Upper lobe of right lung (tissue), 1 donor: ENCODE data around the gene PSKH1. TPM values are rescaled to one million over a fixed set of nuclear protein-coding genes. Genes with fewer than 3 reads are reported as not detected.

Source experiments
- ATAC-seq: fragments of 200-7000 bp; cut with Tn5 transposase; one replicate; pipeline ENCODE4 v1.9.1; 2020; ENCODE audit warnings: mild to moderate bottlenecking, moderate library complexity
- DNase-seq: peaks from one replicate; pipeline ENCODE4 v3.0.0-alpha.2; 2020
- H3K27ac ChIP-seq: fragments of 200-600 bp; one replicate; pipeline ENCODE4 v1.8.0; 2022
- H3K27me3 ChIP-seq: fragments of 200-600 bp; one replicate; pipeline ENCODE4 v1.8.0; 2022; ENCODE audit warnings: mild to moderate bottlenecking
- H3K36me3 ChIP-seq: fragments of 200-600 bp; one replicate; pipeline ENCODE4 v1.8.0; 2022
- H3K4me1 ChIP-seq: fragments of 200-600 bp; one replicate; pipeline ENCODE4 v1.8.0; 2022
- H3K4me3 ChIP-seq: fragments of 200-600 bp; one replicate; pipeline ENCODE4 v1.8.0; 2022; ENCODE audit warnings: mild to moderate bottlenecking
- H3K9me3 ChIP-seq: fragments of 200-600 bp; one replicate; pipeline ENCODE4 v1.8.0; 2022
- intact Hi-C: fragments of 100-400 bp; cut with DNase I; formaldehyde crosslinking; loops from one replicate; pipeline ENCODE4 v1.11.0; 2022
- total RNA-seq: library from RNA; stranded (reverse); fragmentation: NEBNext Ultra II Directional; extraction: Animal tissue kit (Norgen Biotek cat#: 25700); gene quantifications from one replicate; pipeline ENCODE4 v1.2.1, GENCODE V29; 2021
- TF ChIP-seq, protein P1 (sequence below): fragments of 200-600 bp; IDR thresholded peaks from one replicate; pipeline ENCODE4 v1.8.0; 2022; ENCODE audit warnings: antibody characterized with exemption
- donor health status: DM: no; HTN: yes; CAD: no; lungs with severe emphysema.

The PSKH1 gene
- total RNA-seq, 1 donor from 2014 or later: 29.7 TPM

DNA sequence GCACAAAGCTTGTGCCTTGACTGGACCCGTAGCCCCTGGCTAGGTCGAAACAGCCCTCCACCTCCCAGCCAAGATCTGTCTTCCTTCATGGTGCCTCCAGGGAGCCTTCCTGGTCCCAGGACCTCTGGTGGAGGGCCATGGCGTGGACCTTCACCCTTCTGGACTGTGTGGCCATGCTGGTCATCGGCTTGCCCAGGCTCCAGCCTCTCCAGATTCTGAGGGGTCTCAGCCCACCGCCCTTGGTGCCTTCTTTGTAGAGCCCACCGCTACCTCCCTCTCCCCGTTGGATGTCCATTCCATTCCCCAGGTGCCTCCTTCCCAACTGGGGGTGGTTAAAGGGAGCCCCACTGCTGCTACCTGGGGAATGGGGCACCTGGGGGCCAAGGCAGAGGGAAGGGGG, 35.1 kb downstream of the PSKH1 start:
- no peak for DNase-seq
- no peaks in the 10 kb centered on the region for H3K27me3 ChIP-seq
- TF ChIP-seq, protein P1, sequence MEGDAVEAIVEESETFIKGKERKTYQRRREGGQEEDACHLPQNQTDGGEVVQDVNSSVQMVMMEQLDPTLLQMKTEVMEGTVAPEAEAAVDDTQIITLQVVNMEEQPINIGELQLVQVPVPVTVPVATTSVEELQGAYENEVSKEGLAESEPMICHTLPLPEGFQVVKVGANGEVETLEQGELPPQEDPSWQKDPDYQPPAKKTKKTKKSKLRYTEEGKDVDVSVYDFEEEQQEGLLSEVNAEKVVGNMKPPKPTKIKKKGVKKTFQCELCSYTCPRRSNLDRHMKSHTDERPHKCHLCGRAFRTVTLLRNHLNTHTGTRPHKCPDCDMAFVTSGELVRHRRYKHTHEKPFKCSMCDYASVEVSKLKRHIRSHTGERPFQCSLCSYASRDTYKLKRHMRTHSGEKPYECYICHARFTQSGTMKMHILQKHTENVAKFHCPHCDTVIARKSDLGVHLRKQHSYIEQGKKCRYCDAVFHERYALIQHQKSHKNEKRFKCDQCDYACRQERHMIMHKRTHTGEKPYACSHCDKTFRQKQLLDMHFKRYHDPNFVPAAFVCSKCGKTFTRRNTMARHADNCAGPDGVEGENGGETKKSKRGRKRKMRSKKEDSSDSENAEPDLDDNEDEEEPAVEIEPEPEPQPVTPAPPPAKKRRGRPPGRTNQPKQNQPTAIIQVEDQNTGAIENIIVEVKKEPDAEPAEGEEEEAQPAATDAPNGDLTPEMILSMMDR: no peak
- ATAC-seq: no peak
- intact Hi-C loops: loop anchor here (10.0 kb wide), 2 partner anchors 103 to 253 kb away; no protein-coding TSS in a partner anchor
- peaks cover 10% of the 10 kb centered on the region for H3K4me1 ChIP-seq
- H3K4me3 ChIP-seq: no peak overlapping the region
- H3K27ac ChIP-seq: no peak overlapping the region
- no peaks in the 10 kb centered on the region for H3K9me3 ChIP-seq
- peaks cover 25% of the 10 kb centered on the region for H3K36me3 ChIP-seq

DNA sequence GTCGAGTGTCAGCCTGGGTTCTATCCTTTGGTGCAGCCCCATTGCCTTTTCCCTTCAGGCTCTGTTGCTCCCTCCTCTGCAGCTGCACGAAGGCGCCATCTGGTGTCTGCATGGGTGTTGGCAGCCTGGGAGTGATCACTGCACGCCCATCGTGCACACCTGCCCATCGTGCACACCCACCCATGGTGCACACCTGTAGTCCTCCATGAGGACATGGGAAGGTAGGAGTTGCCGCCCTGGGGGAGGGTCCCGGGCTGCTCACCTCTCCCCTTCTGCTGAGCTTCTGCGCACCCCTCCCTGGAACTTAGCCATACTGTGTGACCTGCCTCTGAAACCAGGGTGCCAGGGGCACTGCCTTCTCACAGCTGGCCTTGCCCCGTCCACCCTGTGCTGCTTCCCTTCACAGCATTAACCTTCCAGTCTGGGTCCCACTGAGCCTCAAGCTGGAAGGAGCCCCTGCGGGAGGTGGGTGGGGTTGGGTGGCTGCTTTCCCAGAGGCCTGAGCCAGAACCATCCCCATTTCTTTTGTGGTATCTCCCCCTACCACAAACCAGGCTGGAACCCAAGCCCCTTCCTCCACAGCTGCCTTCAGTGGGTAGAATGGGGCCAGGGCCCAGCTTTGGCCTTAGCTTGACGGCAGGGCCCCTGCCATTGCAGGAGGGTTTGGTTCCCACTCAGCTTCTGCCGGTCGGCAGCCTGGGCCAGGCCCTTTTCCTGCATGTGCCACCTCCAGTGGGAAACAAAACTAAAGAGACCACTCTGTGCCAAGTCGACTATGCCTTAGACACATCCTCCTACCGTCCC, 35.7 kb downstream of the PSKH1 start:
- Histone ChIP-seq H3K4me1 (peaks cover 10% of the 10 kb centered on the region), H3K36me3 (peaks cover 28% of the 10 kb centered on the region), H3K4me3 (no peak overlapping the region), H3K9me3 (no peaks in the 10 kb centered on the region), H3K27me3 (no peaks in the 10 kb centered on the region), H3K27ac (no peak overlapping the region)
- intact Hi-C loops: loop anchor here (10.0 kb wide), 2 partner anchors 104 to 254 kb away; no protein-coding TSS in a partner anchor
- ATAC-seq (peak; percentile 79), DNase-seq (peak; percentile 83)
- TF ChIP-seq, protein P1: peak; percentile 82

DNA sequence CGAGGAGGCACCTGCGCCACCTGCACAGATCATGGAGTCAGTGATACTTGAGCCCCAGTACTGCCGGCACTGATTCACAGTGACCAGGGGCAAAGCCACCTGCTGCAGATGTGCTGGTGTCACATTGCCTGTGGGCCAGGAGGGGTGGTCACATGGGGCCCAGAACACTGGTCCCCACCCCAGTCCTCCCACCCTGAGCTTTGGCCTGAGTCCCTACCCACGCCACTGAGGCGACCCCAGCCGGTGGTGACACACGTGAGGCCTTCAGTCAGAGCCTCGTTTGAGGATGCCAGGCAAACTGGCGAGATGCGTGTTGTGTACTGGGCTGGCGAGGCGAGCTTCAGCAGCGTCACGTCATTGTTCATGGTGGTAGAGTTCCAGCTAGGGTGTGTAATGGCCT, 37.1 kb downstream of the PSKH1 start:
- no peak for ATAC-seq
- intact Hi-C loops: no loop called here

DNA sequence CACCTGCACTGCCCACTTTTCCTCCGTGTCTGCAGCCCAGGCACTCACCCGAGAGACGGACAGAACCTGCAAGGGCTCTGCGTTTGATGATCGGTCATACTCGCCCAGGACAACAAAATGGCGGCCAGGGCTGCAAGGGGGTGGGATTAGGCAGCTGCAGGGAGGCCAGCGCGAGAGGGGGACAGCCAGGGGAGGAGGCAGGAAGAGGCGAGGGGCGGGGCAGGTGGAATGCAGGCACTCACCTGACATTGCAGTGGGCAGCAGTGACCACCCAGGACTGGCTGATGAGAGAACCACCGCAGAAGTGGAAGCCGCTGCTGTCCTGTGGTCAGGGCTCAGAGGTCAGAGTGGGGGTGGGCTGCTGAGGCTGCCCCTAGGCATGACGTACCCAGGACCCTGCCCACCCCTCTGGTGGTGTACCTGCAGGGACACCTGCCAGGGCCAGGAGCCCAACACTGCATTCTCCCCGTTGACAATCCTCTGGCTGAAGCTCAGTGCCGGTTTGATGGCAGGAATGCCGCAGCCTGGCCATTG, 37.7 kb downstream of the PSKH1 start:
- Histone ChIP-seq H3K36me3 (peaks cover 42% of the 10 kb centered on the region), H3K9me3 (no peaks in the 10 kb centered on the region), H3K4me3 (no peak overlapping the region), H3K4me1 (peaks cover 15% of the 10 kb centered on the region), H3K27ac (no peak overlapping the region), H3K27me3 (no peaks in the 10 kb centered on the region)
- intact Hi-C loops: no loop called here
- DNase-seq (no peak), ATAC-seq (no peak)
- TF ChIP-seq, protein P1: no peak

More for the DNA sequence above, 37.1 kb downstream of the PSKH1 start:
- Histone ChIP-seq H3K36me3 (peaks cover 42% of the 10 kb centered on the region), H3K27me3 (no peaks in the 10 kb centered on the region), H3K4me1 (peaks cover 15% of the 10 kb centered on the region), H3K4me3 (no peak overlapping the region), H3K9me3 (no peaks in the 10 kb centered on the region), H3K27ac (no peak overlapping the region)
- TF ChIP-seq, protein P1: no peak
- DNase-seq: no peak

DNA sequence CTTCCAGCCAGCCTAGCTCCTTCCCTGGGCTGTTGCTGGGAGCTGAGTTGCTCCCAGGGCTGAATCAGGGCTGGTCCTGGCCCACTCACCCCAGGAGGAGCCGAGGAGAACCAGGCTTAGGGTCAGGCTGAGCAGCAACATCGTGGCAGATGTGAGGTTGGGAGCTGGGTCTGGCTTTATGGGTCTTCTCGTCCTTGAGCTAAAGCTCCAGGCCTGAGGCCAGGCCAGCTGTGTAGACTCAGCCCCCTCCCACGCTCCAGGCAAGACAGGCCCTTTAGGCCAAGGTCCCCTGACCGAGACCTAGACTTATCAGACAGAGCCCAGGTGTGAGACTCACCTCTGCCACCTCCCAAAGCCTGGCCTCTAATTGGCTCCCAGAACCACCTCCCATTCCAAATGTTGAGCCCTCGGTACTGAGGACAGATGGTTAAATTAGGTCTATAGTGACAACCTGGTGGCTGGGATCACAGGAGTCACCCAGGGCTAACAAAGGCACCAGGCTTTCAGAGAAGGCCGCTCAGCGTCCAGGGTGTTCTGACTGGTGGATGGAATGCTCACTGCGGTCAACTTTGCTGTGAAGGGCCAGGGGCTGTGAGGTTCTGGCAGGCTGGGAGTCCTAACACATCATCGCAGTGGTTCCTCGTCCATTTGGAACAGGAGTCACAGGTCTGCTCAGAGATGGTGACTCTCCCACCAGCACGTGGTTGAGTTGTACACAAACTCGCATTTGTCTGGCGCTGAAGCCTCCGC, 38.8 kb downstream of the PSKH1 start, which contains the start of gene CTRL:
CTRL (minus strand) TSS at position 151 of the 750 bp plus-strand sequence; CDS start at position 141, 10 bp downstream.
- ATAC-seq: no peak
- Histone ChIP-seq H3K4me1 (peaks cover 7% of the 10 kb centered on the region), H3K36me3 (peaks cover 42% of the 10 kb centered on the region), H3K27ac (no peak within 1 kb of the TSS), H3K9me3 (no peaks in the 10 kb centered on the region), H3K4me3 (no peak within 1 kb of the TSS), H3K27me3 (no peaks in the 10 kb centered on the region)
- intact Hi-C loops: no loop called here
- TF ChIP-seq, protein P1: no peak
- no peak for DNase-seq
